ENCODE measurements around the gene MTM1. TPM values are rescaled to one million over a fixed set of nuclear protein-coding genes. Genes with fewer than 3 reads are reported as not detected.

Gene MTM1
- total RNA-seq, 1 experiment from 2014 or later, result 22.9 TPM

DNA sequence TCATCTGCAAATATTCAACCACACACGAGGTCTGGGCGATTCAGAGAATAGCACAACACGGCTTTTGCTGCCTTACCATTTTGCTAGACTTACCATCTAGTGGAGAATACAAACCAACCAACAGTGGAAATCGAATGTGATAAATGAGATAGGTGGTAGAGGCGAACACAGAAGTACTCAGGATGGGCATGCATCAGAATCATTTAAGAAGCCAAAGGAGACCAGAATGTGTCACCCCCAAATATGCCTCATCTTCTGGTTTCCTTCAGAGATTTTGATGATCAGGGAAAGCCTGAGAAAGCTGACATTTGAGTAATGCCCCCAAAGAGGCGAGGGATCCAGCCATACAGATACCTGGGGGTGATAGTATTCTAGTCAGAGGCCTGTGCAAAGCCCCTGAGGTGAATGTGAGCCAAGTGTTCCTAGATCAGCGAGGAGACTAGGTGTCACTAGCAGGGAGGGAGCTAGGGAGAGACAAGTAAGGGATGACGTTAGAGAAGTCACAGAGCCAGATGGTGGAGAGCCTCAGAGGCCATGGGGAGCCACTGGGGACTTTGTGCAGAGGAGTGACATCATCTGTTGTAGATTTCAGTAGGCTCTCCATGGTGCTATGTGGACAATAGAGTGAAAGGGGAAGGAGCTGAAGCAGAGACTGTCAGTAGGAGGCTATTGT is 126.5 kb downstream of the MTM1 start:
- peaks cover 44% of the 10 kb centered on the region for H3K4me1 ChIP-seq (replicated peaks; ENCODE audit: insufficient read depth)
- peaks cover 38% of the 10 kb centered on the region for H3F3A ChIP-seq (ENCODE audit: insufficient read depth, low read depth)
- H3K9me3 ChIP-seq (ENCODE audit: insufficient read depth, low read depth), result peaks cover 18% of the 10 kb centered on the region
- H3K4me3 ChIP-seq, result peak overlapping the region; percentile 75; the same call in 1 of the 2 replicates
- peaks cover 64% of the 10 kb centered on the region for H3K79me2 ChIP-seq (ENCODE audit: low read depth)
- H3K9me2 ChIP-seq (ENCODE audit: insufficient read depth), result peaks cover 4% of the 10 kb centered on the region; the same call in 1 of the 2 replicates
- H3K27me3 ChIP-seq (ENCODE audit: insufficient read depth, low read depth), result no peaks in the 10 kb centered on the region
- H3K27ac ChIP-seq, result peak overlapping the region; percentile 93
- ChIA-PET POLR2A (ENCODE audit: unreplicated experiment) (interaction anchor here (0.9 kb wide), 1 partner anchor 1156 kb away, joined by 4 read pairs; no protein-coding TSS in a partner anchor), CTCF (no interaction called here)
- peak overlapping the region; percentile 97 for H3K4me2 ChIP-seq
- H2AFZ ChIP-seq, result no peak overlapping the region
- intact Hi-C loops (cut with micrococcal nuclease; ENCODE audit: unreplicated experiment), result loop anchor here (1.0 to 10.0 kb wide), 3 partner anchors 120 to 1150 kb away; partner anchors contain the start of genes EOLA1 and HSFX3
- BruUV-seq (replicated peaks), result no TSS peak
- TF ChIP-seq, protein P1, sequence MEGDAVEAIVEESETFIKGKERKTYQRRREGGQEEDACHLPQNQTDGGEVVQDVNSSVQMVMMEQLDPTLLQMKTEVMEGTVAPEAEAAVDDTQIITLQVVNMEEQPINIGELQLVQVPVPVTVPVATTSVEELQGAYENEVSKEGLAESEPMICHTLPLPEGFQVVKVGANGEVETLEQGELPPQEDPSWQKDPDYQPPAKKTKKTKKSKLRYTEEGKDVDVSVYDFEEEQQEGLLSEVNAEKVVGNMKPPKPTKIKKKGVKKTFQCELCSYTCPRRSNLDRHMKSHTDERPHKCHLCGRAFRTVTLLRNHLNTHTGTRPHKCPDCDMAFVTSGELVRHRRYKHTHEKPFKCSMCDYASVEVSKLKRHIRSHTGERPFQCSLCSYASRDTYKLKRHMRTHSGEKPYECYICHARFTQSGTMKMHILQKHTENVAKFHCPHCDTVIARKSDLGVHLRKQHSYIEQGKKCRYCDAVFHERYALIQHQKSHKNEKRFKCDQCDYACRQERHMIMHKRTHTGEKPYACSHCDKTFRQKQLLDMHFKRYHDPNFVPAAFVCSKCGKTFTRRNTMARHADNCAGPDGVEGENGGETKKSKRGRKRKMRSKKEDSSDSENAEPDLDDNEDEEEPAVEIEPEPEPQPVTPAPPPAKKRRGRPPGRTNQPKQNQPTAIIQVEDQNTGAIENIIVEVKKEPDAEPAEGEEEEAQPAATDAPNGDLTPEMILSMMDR (conservative IDR thresholded peaks at IDR 0.05), result no peak
- no peak for TF ChIP-seq EZH2 (IDR thresholded peaks at IDR 0.05; ENCODE audit: low read depth)
- DNase-seq, result no peak
- peaks cover 14% of the 10 kb centered on the region for H4K20me1 ChIP-seq (ENCODE audit: insufficient read depth)
- H3K36me3 ChIP-seq (ENCODE audit: low read depth), result peaks cover 9% of the 10 kb centered on the region

- no peak overlapping the region for H3K27ac ChIP-seq
- H3K4me2 ChIP-seq, result no peak overlapping the region
- BruUV-seq (replicated peaks), result no TSS peak
- peaks cover 11% of the 10 kb centered on the region for H3K36me3 ChIP-seq (ENCODE audit: low read depth)
- ChIA-PET CTCF (interaction anchor here (0.6 kb wide), 1 partner anchor 34 kb away, joined by 3 read pairs; no protein-coding TSS in a partner anchor), POLR2A (ENCODE audit: unreplicated experiment) (no interaction called here)
- intact Hi-C loops (cut with micrococcal nuclease; ENCODE audit: unreplicated experiment), result loop anchor here (10.0 kb wide), 1 partner anchor 1152 kb away; the partner anchor contains the start of genes EOLA1 and HSFX3
- peaks cover 23% of the 10 kb centered on the region for H4K20me1 ChIP-seq (ENCODE audit: insufficient read depth)
- H2AFZ ChIP-seq, result no peak overlapping the region
- H3K79me2 ChIP-seq (ENCODE audit: low read depth), result peaks cover 77% of the 10 kb centered on the region
- no peak for DNase-seq
- H3K9me2 ChIP-seq (ENCODE audit: insufficient read depth), result peaks cover 4% of the 10 kb centered on the region; the same call in 1 of the 2 replicates
- H3K4me3 ChIP-seq, result no peak overlapping the region
- peaks cover 39% of the 10 kb centered on the region for H3K4me1 ChIP-seq (replicated peaks; ENCODE audit: insufficient read depth)
- H3K27me3 ChIP-seq (ENCODE audit: insufficient read depth, low read depth), result no peaks in the 10 kb centered on the region
- H3K9me3 ChIP-seq (ENCODE audit: insufficient read depth, low read depth), result peaks cover 3% of the 10 kb centered on the region; the same call in 1 of the 2 replicates
- TF ChIP-seq, protein P1 (conservative IDR thresholded peaks at IDR 0.05), result no peak
- no peak for TF ChIP-seq EZH2 (IDR thresholded peaks at IDR 0.05; ENCODE audit: low read depth)
- peaks cover 27% of the 10 kb centered on the region for H3F3A ChIP-seq (ENCODE audit: insufficient read depth, low read depth)
Measured at GRCh38 chrX:150696331-150696730, 127.9 kb downstream of the MTM1 start.

- peaks cover 11% of the 10 kb centered on the region for H3K36me3 ChIP-seq (ENCODE audit: low read depth)
- peaks cover 74% of the 10 kb centered on the region for H3K79me2 ChIP-seq (ENCODE audit: low read depth)
- no TSS peak for BruUV-seq (replicated peaks)
- intact Hi-C loops (cut with micrococcal nuclease; ENCODE audit: unreplicated experiment), result loop anchor here (10.0 kb wide), 1 partner anchor 1152 kb away; the partner anchor contains the start of genes EOLA1 and HSFX3
- ChIA-PET POLR2A (ENCODE audit: unreplicated experiment) (no interaction called here), CTCF (no interaction called here)
- DNase-seq, result no peak
- H3K27me3 ChIP-seq (ENCODE audit: insufficient read depth, low read depth), result no peaks in the 10 kb centered on the region
- no peak overlapping the region for H3K27ac ChIP-seq
- H3F3A ChIP-seq (ENCODE audit: insufficient read depth, low read depth), result peaks cover 27% of the 10 kb centered on the region
- H3K4me1 ChIP-seq (replicated peaks; ENCODE audit: insufficient read depth), result peaks cover 35% of the 10 kb centered on the region
- peaks cover 25% of the 10 kb centered on the region for H4K20me1 ChIP-seq (ENCODE audit: insufficient read depth)
- no peak for TF ChIP-seq EZH2 (IDR thresholded peaks at IDR 0.05; ENCODE audit: low read depth)
- TF ChIP-seq, protein P1 (conservative IDR thresholded peaks at IDR 0.05), result no peak
- H2AFZ ChIP-seq, result no peak overlapping the region
- no peaks in the 10 kb centered on the region for H3K9me3 ChIP-seq (ENCODE audit: insufficient read depth, low read depth)
- H3K4me3 ChIP-seq, result no peak overlapping the region
- H3K9me2 ChIP-seq (ENCODE audit: insufficient read depth), result peaks cover 4% of the 10 kb centered on the region; the same call in 1 of the 2 replicates
- no peak overlapping the region for H3K4me2 ChIP-seq
Measured at GRCh38 chrX:150696866-150697265, 128.4 kb downstream of the MTM1 start.

Data from PC-9 (cell line).